OCI-LY3 (cell line): ENCODE results near the gene TTC39B.

Experiments used
- H2AFZ ChIP-seq: fragments of 200-600, 300-600 bp; shearing (Covaris generic); 2 replicates; pipeline ENCODE4 v1.6.0; 2014; ENCODE audit warnings: antibody characterized with exemption, low read depth, low read length
- H3K27ac ChIP-seq: fragments of 200-600, 300-600 bp; sonication (generic); 2 replicates; pipeline ENCODE4 v1.5.1; 2014; ENCODE audit warnings: mild to moderate bottlenecking, low read length, moderate library complexity, mixed read lengths
- H3K27me3 ChIP-seq: fragments of 200-600, 300-600 bp; sonication (generic); 2 replicates; pipeline ENCODE4 v1.6.1; 2014; ENCODE audit warnings: low read depth, low read length, mixed read lengths
- H3K36me3 ChIP-seq: fragments of 200-600, 300-600 bp; sonication (generic); replicated peaks from 2 replicates; pipeline ENCODE3; 2014; ENCODE audit warnings: low read depth, low read length, mixed read lengths
- H3K4me1 ChIP-seq: fragments of 300-600, 200-600 bp; sonication (generic); 2 replicates; pipeline ENCODE4 v1.6.1; 2014; ENCODE audit warnings: low read length, mixed read lengths
- H3K4me2 ChIP-seq: fragments of 200-600, 300-600 bp; sonication (generic); 2 replicates; pipeline ENCODE4 v1.6.1; 2014; ENCODE audit warnings: low read length, mixed read lengths
- H3K4me3 ChIP-seq: fragments of 300-600, 200-600 bp; sonication (generic); 2 replicates; pipeline ENCODE4 v1.5.1; 2014; ENCODE audit warnings: antibody characterized with exemption, mild to moderate bottlenecking, low read length, moderate library complexity
- H3K79me2 ChIP-seq: fragments of 300-600, 200-600 bp; shearing (Covaris generic); 2 replicates; pipeline ENCODE4 v1.6.1; 2014; ENCODE audit warnings: mild to moderate bottlenecking, low read length, mixed read lengths
- H3K9ac ChIP-seq: fragments of 300-600, 200-600 bp; shearing (Covaris generic); 2 replicates; pipeline ENCODE4 v1.6.0; 2014; ENCODE audit warnings: mild to moderate bottlenecking, low read length, moderate library complexity
- H3K9me3 ChIP-seq: fragments of 200-600, 300-600 bp; shearing (Covaris generic); 2 replicates; pipeline ENCODE4 v1.6.1; 2014; ENCODE audit warnings: low read length, mixed read lengths; ENCODE audit not compliant: insufficient read depth
- H4K20me1 ChIP-seq: fragments of 200-600, 300-600 bp; sonication (generic); 2 replicates; pipeline ENCODE4 v1.6.1; 2016; ENCODE audit warnings: low read length, mixed read lengths; ENCODE audit not compliant: insufficient read depth
- CTCF ChIP-seq: fragments of 200-600, 300-600 bp; sonication (generic); IDR thresholded peaks from 2 replicates; pipeline ENCODE4 v1.5.1; 2014; ENCODE audit warnings: antibody characterized with exemption, low read length, low read depth
- EZH2phosphoT487 ChIP-seq: fragments of 200-600 bp; shearing (Covaris generic); IDR thresholded peaks from 2 replicates; pipeline ENCODE4 v1.6.1; 2018; ENCODE audit warnings: antibody characterized with exemption, mixed run types, low read depth

Gene TTC39B

GRCh38 chr9:15253786-15254185 lies 53.2 kb downstream of the TTC39B start:
- H3K36me3 ChIP-seq: no peaks in the 10 kb centered on the region
- H3K9me3 ChIP-seq: no peaks in the 10 kb centered on the region
- TF ChIP-seq EZH2phosphoT487 (no peak), CTCF (no peak)
- H3K79me2 ChIP-seq: no peaks in the 10 kb centered on the region
- no peaks in the 10 kb centered on the region for H4K20me1 ChIP-seq
- no peak overlapping the region for H3K27ac ChIP-seq
- no peak overlapping the region for H3K4me2 ChIP-seq
- no peak overlapping the region for H3K9ac ChIP-seq
- H3K27me3 ChIP-seq: no peaks in the 10 kb centered on the region
- no peaks in the 10 kb centered on the region for H3K4me1 ChIP-seq
- no peak overlapping the region for H3K4me3 ChIP-seq
- H2AFZ ChIP-seq: no peak overlapping the region

GRCh38 chr9:15253197-15253596 lies 53.8 kb downstream of the TTC39B start:
- Histone ChIP-seq H3K36me3 (no peaks in the 10 kb centered on the region), H3K27ac (no peak overlapping the region), H2AFZ (no peak overlapping the region), H3K9ac (no peak overlapping the region), H3K4me1 (no peaks in the 10 kb centered on the region), H3K79me2 (no peaks in the 10 kb centered on the region), H4K20me1 (no peaks in the 10 kb centered on the region), H3K9me3 (no peaks in the 10 kb centered on the region), H3K4me2 (no peak overlapping the region), H3K4me3 (no peak overlapping the region), H3K27me3 (no peaks in the 10 kb centered on the region)
- TF ChIP-seq CTCF (no peak), EZH2phosphoT487 (no peak)

GRCh38 chr9:15249981-15250380 lies 57.0 kb downstream of the TTC39B start:
- H3K4me1 ChIP-seq: no peaks in the 10 kb centered on the region
- H4K20me1 ChIP-seq: no peaks in the 10 kb centered on the region
- no peaks in the 10 kb centered on the region for H3K9me3 ChIP-seq
- no peak overlapping the region for H2AFZ ChIP-seq
- no peak overlapping the region for H3K9ac ChIP-seq
- H3K27me3 ChIP-seq: peaks cover under 1% of the 10 kb centered on the region; the same call in 1 of the 2 replicates
- no peak overlapping the region for H3K27ac ChIP-seq
- TF ChIP-seq EZH2phosphoT487: no peak
- no peak for TF ChIP-seq CTCF
- H3K4me2 ChIP-seq: no peak overlapping the region
- no peaks in the 10 kb centered on the region for H3K36me3 ChIP-seq
- H3K4me3 ChIP-seq: no peak overlapping the region
- H3K79me2 ChIP-seq: no peaks in the 10 kb centered on the region

- Histone ChIP-seq H3K9me3 (no peaks in the 10 kb centered on the region), H3K79me2 (no peaks in the 10 kb centered on the region), H3K4me2 (no peak overlapping the region), H3K27ac (no peak overlapping the region), H4K20me1 (no peaks in the 10 kb centered on the region), H3K9ac (no peak overlapping the region), H2AFZ (no peak overlapping the region), H3K36me3 (no peaks in the 10 kb centered on the region), H3K27me3 (peaks cover 3% of the 10 kb centered on the region; the same call in 1 of the 2 replicates), H3K4me3 (no peak overlapping the region), H3K4me1 (no peaks in the 10 kb centered on the region)
- TF ChIP-seq EZH2phosphoT487: no peak
- TF ChIP-seq CTCF: no peak
Observed at GRCh38 chr9:15249042-15249818, 57.8 kb downstream of the TTC39B start.
